Measurements from ENCODE around the gene C15orf62. TPM values are rescaled to one million over a fixed set of nuclear protein-coding genes. Genes with fewer than 3 reads are reported as not detected.

C15orf62 gene
- total and polyA plus RNA-seq, 2 donors (not counting 1 experiment from before 2014, with no cell fraction given) = 0.02 to 0.17 TPM

- Histone ChIP-seq H3K9ac (ENCODE audit: insufficient read depth, low read length) (peak overlapping the region; percentile 85), H3K9me3 (ENCODE audit: control insufficient read depth, insufficient read depth, low read depth, low read length) (no peaks in the 10 kb centered on the region), H2AFZ (ENCODE audit: low read length) (peak overlapping the region; percentile 82), H3K36me3 (ENCODE audit: control insufficient read depth, insufficient read depth, low read length) (peaks cover 1% of the 10 kb centered on the region), H3K79me2 (ENCODE audit: control insufficient read depth, insufficient read depth, low read length) (peaks cover 9% of the 10 kb centered on the region), H3K27ac (ENCODE audit: insufficient read depth, low read length) (peak overlapping the region; percentile 92), H3K4me2 (ENCODE audit: extremely low read depth, insufficient read depth, low read length) (peak overlapping the region; percentile 85), H3K27me3 (ENCODE audit: control insufficient read depth, insufficient read depth, low read length) (no peaks in the 10 kb centered on the region), H3K4me3 (replicated peaks in 1 of 4; ENCODE audit: control extremely low read depth in 1 of 4, insufficient read depth in 1 of 4, low read depth in 3 of 4, low read length in 4 of 4) (peak overlapping the region; percentile 82 to 99 (median 90)), H3K4me1 (ENCODE audit: control insufficient read depth, extremely low read depth, insufficient read depth, low read length) (no peaks in the 10 kb centered on the region), H4K20me1 (ENCODE audit: control insufficient read depth, extremely low read depth, insufficient read depth, low read length) (no peaks in the 10 kb centered on the region)
- TF ChIP-seq, protein P1, sequence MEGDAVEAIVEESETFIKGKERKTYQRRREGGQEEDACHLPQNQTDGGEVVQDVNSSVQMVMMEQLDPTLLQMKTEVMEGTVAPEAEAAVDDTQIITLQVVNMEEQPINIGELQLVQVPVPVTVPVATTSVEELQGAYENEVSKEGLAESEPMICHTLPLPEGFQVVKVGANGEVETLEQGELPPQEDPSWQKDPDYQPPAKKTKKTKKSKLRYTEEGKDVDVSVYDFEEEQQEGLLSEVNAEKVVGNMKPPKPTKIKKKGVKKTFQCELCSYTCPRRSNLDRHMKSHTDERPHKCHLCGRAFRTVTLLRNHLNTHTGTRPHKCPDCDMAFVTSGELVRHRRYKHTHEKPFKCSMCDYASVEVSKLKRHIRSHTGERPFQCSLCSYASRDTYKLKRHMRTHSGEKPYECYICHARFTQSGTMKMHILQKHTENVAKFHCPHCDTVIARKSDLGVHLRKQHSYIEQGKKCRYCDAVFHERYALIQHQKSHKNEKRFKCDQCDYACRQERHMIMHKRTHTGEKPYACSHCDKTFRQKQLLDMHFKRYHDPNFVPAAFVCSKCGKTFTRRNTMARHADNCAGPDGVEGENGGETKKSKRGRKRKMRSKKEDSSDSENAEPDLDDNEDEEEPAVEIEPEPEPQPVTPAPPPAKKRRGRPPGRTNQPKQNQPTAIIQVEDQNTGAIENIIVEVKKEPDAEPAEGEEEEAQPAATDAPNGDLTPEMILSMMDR (conservative IDR thresholded peaks at IDR 0.05 in 1 of 2, IDR thresholded peaks at IDR 0.05 in 1 of 2; ENCODE audit: low read depth in 1 of 2, low read length in 2 of 2) = no peak
- DNase-seq (ENCODE audit: low read depth in 2 of 2) = no peak
Measured at GRCh38 chr15:40754574-40754882, 15.3 kb upstream of the C15orf62 start.

DNA sequence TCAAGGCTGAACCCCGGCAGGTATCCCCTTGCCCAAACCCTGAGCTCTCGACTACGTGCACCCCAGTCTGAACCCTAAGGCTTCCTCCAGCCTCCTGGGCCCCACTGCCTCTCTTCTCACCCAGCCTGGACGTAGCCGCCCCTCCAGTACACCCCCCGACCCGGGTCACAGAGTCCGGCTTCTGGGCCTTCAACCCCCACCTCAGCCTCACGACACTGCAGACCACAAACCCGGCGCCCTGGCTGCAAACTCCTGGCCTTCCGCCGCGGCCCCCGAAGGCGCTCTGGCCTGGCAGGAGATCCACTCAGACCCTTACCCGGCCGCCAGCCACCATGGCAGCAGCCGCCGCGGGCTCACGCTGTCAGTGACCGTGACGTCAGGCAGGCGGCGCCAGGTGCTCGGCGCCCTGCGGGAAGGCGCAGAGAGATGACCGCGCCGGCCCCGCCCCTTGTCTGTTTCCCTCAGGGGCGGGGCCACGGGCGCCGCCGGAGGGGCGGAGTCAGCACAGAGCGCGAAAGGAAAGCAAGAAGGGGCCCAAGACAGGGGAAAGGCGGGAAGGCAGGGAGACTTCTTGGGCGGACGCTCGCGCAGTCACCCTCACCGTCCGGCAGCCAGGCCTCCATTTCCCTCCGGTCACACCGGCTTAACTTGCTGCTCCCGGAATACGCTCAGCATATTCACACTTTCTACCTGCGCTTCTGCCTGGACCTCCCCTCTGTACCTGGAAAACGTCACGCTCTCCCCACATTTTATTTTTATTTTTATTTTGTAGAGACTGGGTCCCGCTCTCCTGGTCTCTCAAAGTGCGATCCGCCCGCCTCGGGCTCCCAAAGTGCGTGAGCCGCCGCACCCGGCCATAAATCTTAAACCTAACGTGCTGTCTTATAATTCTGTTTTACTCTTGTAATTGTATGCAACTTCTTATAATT lies 14.6 kb upstream of the C15orf62 start, which contains the start of gene RMDN3:
Gene RMDN3, minus strand, starts transcription at position 372 of the 929 bp plus-strand sequence. CDS start 471 bp downstream, outside the sequence.
- Histone ChIP-seq H2AFZ (ENCODE audit: low read length) (peak within 1 kb of the TSS; percentile 98), H3K9ac (ENCODE audit: insufficient read depth, low read length) (peak within 1 kb of the TSS; percentile 85), H3K4me3 (replicated peaks in 1 of 4; ENCODE audit: control extremely low read depth in 1 of 4, insufficient read depth in 1 of 4, low read depth in 3 of 4, low read length in 4 of 4) (peak within 1 kb of the TSS; percentile 85 to 99 (median 90)), H3K4me1 (ENCODE audit: control insufficient read depth, extremely low read depth, insufficient read depth, low read length) (no peaks in the 10 kb centered on the region), H3K27me3 (ENCODE audit: control insufficient read depth, insufficient read depth, low read length) (no peaks in the 10 kb centered on the region), H3K36me3 (ENCODE audit: control insufficient read depth, insufficient read depth, low read length) (peaks cover 1% of the 10 kb centered on the region), H4K20me1 (ENCODE audit: control insufficient read depth, extremely low read depth, insufficient read depth, low read length) (no peaks in the 10 kb centered on the region), H3K27ac (ENCODE audit: insufficient read depth, low read length) (peak within 1 kb of the TSS; percentile 92), H3K79me2 (ENCODE audit: control insufficient read depth, insufficient read depth, low read length) (peaks cover 9% of the 10 kb centered on the region), H3K9me3 (ENCODE audit: control insufficient read depth, insufficient read depth, low read depth, low read length) (no peaks in the 10 kb centered on the region), H3K4me2 (ENCODE audit: extremely low read depth, insufficient read depth, low read length) (peak within 1 kb of the TSS; percentile 85)
- DNase-seq (ENCODE audit: low read depth in 2 of 2) = peak; percentile 87 to 92
- TF ChIP-seq EZH2 (IDR thresholded peaks at IDR 0.05; ENCODE audit: low read length, missing control alignments) = no peak
- TF ChIP-seq, protein P1 (conservative IDR thresholded peaks at IDR 0.05 in 1 of 2, IDR thresholded peaks at IDR 0.05 in 1 of 2; ENCODE audit: low read depth in 1 of 2, low read length in 2 of 2) = no peak

GRCh38 chr15:40755812-40756208 lies 14.0 kb upstream of the C15orf62 start:
- Histone ChIP-seq H3K27me3 (ENCODE audit: control insufficient read depth, insufficient read depth, low read length) (no peaks in the 10 kb centered on the region), H3K36me3 (ENCODE audit: control insufficient read depth, insufficient read depth, low read length) (peaks cover 1% of the 10 kb centered on the region), H2AFZ (ENCODE audit: low read length) (no peak overlapping the region), H3K4me3 (replicated peaks in 1 of 4; ENCODE audit: control extremely low read depth in 1 of 4, insufficient read depth in 1 of 4, low read depth in 3 of 4, low read length in 4 of 4) (peak overlapping the region in 3 of 4 experiments; percentile 85 to 99 (median 88)), H3K9me3 (ENCODE audit: control insufficient read depth, insufficient read depth, low read depth, low read length) (no peaks in the 10 kb centered on the region), H3K27ac (ENCODE audit: insufficient read depth, low read length) (peak overlapping the region; percentile 92), H3K9ac (ENCODE audit: insufficient read depth, low read length) (peak overlapping the region; percentile 73), H4K20me1 (ENCODE audit: control insufficient read depth, extremely low read depth, insufficient read depth, low read length) (no peaks in the 10 kb centered on the region), H3K79me2 (ENCODE audit: control insufficient read depth, insufficient read depth, low read length) (peaks cover 9% of the 10 kb centered on the region), H3K4me2 (ENCODE audit: extremely low read depth, insufficient read depth, low read length) (peak overlapping the region; percentile 81), H3K4me1 (ENCODE audit: control insufficient read depth, extremely low read depth, insufficient read depth, low read length) (no peaks in the 10 kb centered on the region)
- TF ChIP-seq EZH2 (IDR thresholded peaks at IDR 0.05; ENCODE audit: low read length, missing control alignments) = no peak
- TF ChIP-seq, protein P1 (conservative IDR thresholded peaks at IDR 0.05 in 1 of 2, IDR thresholded peaks at IDR 0.05 in 1 of 2; ENCODE audit: low read depth in 1 of 2, low read length in 2 of 2) = no peak
- no peak for DNase-seq (ENCODE audit: low read depth in 2 of 2)

Data from fibroblast of lung (primary cell).